Ishikawa (cell line): ENCODE data around the gene NUMA1.

Source experiments
- CEBPB ChIP-seq: IDR thresholded peaks from 2 replicates; pipeline ENCODE4 v1.6.1; 2012
- CREB1 ChIP-seq: IDR thresholded peaks from 2 replicates; pipeline ENCODE4 v1.6.1; 2012; ENCODE audit warnings: low read depth
- EGR1 ChIP-seq: IDR thresholded peaks from 2 replicates; pipeline ENCODE4 v1.6.1; 2012
- EP300 ChIP-seq: IDR thresholded peaks from 2 replicates; pipeline ENCODE4 v1.6.1; 2012; ENCODE audit warnings: borderline replicate concordance
- FOXM1 ChIP-seq: IDR thresholded peaks from 2 replicates; pipeline ENCODE4 v1.6.1; 2012; ENCODE audit warnings: low read depth, borderline replicate concordance
- NFIC ChIP-seq: IDR thresholded peaks from 2 replicates; pipeline ENCODE4 v1.6.1; 2012
- RAD21 ChIP-seq: IDR thresholded peaks from 2 replicates; pipeline ENCODE4 v1.6.1; 2012; ENCODE audit warnings: low read depth
- REST ChIP-seq: IDR thresholded peaks from 2 replicates; pipeline ENCODE4 v1.6.1; 2012; ENCODE audit warnings: low read depth, mild to moderate bottlenecking
- TAF1 ChIP-seq: IDR thresholded peaks from 2 replicates; pipeline ENCODE4 v1.6.1; 2012; ENCODE audit warnings: low read depth, mild to moderate bottlenecking
- TCF12 ChIP-seq: IDR thresholded peaks from 2 replicates; pipeline ENCODE4 v1.6.1; 2012; ENCODE audit warnings: low read depth
- TEAD4 ChIP-seq: IDR thresholded peaks from 2 replicates; pipeline ENCODE4 v1.6.1; 2012
- USF1 ChIP-seq: IDR thresholded peaks from 2 replicates; pipeline ENCODE4 v1.6.1; 2012
- YY1 ChIP-seq: IDR thresholded peaks from 2 replicates; pipeline ENCODE4 v1.6.1; 2012; ENCODE audit warnings: low read depth
- ZBTB7A ChIP-seq: IDR thresholded peaks from 2 replicates; pipeline ENCODE4 v1.6.1; 2012; ENCODE audit warnings: low read depth
- TF ChIP-seq, protein P1 (sequence below): IDR thresholded peaks from 2 replicates; pipeline ENCODE4 v1.6.1; 2012

The NUMA1 gene

DNA sequence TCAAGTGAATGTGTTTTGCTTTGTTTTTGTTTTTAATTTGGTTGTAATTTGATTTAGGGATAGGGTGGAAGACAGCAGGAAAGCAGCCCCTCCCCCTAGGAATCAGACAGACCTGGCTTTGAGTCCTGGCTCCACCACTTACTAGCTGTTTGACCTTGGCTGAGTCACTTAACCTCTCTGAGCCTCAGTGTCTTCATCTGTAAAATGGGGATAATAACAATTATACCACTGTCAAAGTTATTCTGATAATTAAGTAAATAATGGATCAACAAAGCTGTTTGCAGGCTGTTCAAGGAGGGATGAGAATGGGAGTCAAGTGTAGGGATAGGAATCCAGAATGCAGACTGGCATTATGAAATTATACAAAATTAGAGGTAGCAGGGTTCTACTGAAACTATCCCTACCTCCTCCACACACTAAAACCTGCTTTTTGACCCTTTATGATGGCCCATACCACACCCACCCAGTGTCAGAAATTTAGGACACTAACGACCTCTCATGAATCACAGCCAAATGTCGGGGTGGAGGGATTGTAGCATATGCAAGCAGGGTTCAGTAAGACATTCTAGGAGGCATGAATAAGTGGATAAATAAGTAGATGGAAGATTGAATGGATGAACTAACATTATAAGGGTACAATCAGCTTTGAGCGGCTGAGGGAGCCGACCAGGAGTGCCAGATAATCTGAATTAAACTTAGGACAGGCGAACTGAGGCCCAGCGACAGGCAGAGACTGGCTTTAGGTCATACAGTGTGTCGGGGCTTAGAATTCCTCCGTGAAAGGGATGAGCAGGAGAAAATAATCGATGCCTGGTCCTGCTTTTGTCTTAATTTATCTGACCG lies 31.2 kb upstream of the NUMA1 start:
- TF ChIP-seq, protein P1, sequence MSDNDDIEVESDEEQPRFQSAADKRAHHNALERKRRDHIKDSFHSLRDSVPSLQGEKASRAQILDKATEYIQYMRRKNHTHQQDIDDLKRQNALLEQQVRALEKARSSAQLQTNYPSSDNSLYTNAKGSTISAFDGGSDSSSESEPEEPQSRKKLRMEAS, result peak; percentile 1; the same call in 1 of the 2 replicates
- no peak for TF ChIP-seq EGR1

DNA sequence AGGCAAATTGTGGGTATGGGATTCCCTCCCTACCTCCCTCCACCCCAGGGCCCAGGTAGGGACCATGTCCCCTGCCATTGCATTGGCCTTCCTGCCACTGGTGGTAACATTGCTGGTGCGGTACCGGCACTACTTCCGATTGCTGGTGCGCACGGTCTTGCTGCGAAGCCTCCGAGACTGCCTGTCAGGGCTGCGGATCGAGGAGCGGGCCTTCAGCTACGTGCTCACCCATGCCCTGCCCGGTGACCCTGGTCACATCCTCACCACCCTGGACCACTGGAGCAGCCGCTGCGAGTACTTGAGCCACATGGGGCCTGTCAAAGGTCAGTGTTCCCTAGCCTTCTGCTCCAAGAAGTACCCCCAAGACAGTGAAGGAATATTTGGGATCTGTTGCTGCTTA lies 25.5 kb upstream of the NUMA1 start, which contains the start of gene TOMT:
TSS of gene TOMT (plus strand) at position 37 of the 400 bp plus-strand sequence. CDS start at position 65, 28 bp downstream.
- TF ChIP-seq RAD21 (no peak), EP300 (no peak), CREB1 (no peak), ZBTB7A (no peak), TCF12 (no peak), YY1 (no peak), TAF1 (no peak), NFIC (no peak), TEAD4 (no peak), CEBPB (no peak), REST (no peak), FOXM1 (no peak), EGR1 (no peak)
- TF ChIP-seq, protein P1, result no peak

DNA sequence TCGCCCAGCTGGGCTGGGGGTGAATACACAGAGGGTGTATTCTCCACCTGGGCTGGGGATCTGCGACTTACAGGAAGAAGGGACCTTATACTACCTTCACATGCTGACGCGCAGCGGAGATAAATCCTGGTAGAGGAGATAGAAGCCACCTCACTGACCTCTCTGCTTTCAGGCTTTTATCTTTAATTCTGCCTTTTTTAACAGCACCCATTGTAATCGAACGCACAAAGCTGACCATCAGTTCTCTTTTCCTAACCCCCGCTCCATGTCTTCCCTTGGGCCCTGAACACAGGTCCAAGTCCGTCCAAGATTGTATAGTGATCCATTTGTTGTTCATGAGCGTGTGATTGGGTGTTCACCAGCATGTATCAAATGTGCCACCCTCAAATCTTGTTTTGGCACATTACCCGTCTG lies 23.4 kb upstream of the NUMA1 start:
- TF ChIP-seq CREB1 (no peak), TEAD4 (no peak)

GRCh38 chr11:72102946-72103753 lies 22.8 kb upstream of the NUMA1 start, which contains the start of gene LAMTOR1:
TSS of gene LAMTOR1 (minus strand) at chr11:72103297. CDS start at chr11:72103224, 73 bp downstream.
- TF ChIP-seq, protein P1, result peak; percentile 74
- no peak for TF ChIP-seq TEAD4
- peak; percentile 27; the same call in 1 of the 2 replicates for TF ChIP-seq TCF12
- TF ChIP-seq TAF1, result peak; percentile 76
- no peak for TF ChIP-seq NFIC
- TF ChIP-seq USF1, result peak; percentile 98
- TF ChIP-seq EGR1, result no peak
- TF ChIP-seq ZBTB7A, result no peak
- no peak for TF ChIP-seq FOXM1
- TF ChIP-seq REST, result no peak
- TF ChIP-seq RAD21, result no peak
- TF ChIP-seq YY1, result peak; percentile 52
- TF ChIP-seq CEBPB, result no peak
- TF ChIP-seq CREB1, result no peak
- no peak for TF ChIP-seq EP300

DNA sequence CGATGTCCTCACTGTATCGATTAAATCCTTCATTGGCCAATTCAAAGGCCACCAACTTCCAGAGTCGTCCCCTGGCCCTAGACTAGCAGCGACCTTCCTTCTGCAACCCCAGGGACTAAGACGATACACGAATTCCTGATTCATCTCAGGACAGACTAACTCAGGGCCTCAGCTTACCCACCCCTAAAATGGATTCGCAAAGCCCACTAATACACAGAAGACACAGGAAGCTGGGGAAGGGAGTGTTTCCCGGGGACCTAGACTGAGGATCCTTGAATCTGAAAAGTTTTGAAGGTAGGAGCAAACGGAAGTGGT lies 22.2 kb upstream of the NUMA1 start:
- TF ChIP-seq RAD21, result no peak
- no peak for TF ChIP-seq REST
- TF ChIP-seq CEBPB, result no peak
- no peak for TF ChIP-seq CREB1
